GM18858 (cell line): ENCODE data around the gene RAD51B.
"Not testable (repeated sequence)": the region's sequence is repeated elsewhere in the genome, so short reads cannot be mapped to it uniquely, and the experiment has no call there.

Experiments used
- ATAC-seq: cut with Tn5 transposase; IDR thresholded peaks from one replicate; pipeline ENCODE4 v1.9.1; 2021; ENCODE audit not compliant: unreplicated experiment

RAD51B gene

DNA sequence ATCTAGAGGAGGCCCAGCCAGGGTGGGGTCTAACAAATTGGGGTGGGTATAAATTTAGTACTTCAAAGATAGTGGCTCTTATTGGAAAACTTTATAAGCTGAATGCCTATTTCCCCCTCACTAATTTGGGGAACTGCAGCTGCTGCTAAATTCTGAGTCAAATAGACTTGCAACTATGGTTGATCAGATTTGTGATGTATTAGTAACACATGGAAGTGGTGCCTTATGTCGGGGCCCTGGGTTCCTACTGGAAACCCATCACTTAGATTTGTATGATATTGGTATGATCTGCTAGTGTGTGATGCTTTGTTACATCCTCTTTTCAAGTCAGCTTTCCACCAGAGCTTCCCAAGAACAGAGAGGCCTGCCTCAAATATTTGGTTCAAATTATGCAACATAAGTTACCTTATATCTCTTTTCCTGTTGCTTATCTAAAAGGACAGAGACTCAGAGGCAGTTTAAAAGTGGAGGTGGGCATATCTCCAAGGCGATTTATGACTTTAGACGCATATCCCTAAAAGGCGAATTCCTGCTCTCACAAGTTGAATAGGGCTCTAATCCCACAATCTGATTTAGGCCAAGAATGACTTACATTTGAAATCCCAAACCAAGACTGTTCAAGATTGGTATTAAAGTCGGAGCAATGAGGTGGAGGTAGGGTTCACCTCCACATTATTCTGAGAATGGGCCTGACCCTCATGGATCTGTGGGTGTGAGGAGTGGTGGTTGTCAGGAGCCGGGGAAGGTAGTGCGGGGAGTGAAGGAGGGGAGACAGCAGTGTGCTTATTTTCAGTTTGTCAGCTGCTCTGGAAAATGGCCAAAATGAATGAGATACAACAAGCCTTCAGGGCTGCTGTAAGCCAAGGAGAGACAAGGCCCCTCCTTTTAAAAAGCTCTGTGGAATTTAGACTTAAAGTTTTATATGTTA is 425.8 kb downstream of the RAD51B start:
- no peak for ATAC-seq

DNA sequence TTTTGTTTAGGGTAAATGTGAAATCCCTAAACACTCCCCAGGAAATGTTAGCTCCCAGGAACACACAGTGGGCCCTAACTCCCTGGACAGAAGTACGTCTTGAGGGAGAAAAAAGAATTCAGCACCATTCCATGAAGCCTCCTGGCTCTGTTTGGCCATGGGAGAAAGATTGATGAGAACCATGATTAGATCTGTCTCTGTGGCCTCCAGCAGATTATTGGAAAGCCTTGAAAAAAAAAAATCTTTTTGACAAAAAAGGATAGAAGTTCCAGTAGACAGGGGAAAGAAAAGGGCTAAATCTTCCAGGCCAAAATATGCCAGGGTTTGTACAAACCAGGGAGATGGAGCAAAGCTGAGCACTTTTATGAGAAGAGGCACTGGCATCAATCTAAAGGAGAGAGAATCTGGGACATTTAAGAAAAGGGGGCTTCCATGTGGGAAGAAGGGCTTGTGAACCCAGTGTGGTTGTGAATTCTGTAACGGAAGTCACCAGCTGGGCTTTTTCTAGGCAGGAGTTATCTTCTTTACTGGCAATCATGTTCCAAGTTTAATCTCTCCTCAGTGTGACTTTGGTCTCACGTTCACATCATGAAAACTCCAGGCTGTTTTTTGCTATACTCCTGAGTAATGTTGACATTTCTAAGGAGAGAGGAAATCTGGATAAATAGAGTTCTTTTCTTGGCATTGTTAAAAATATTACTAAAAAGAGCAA is 426.7 kb downstream of the RAD51B start:
- ATAC-seq = no peak

DNA sequence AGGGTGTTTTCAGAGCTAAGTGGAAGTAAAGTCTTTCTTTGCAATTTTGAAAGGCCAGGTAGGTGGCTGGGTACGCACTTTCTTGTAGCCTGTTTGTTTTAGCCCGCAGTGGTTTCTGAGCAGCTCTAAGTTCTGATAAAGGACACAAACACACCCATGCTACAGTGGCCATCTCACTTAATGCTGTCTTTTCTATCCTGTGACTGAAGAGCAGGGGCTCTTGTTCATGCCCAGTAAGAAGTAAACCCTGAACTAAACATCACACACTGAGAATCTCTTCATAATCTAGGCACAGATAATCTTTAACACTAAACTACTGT is 427.2 kb downstream of the RAD51B start:
- ATAC-seq = no peak

DNA sequence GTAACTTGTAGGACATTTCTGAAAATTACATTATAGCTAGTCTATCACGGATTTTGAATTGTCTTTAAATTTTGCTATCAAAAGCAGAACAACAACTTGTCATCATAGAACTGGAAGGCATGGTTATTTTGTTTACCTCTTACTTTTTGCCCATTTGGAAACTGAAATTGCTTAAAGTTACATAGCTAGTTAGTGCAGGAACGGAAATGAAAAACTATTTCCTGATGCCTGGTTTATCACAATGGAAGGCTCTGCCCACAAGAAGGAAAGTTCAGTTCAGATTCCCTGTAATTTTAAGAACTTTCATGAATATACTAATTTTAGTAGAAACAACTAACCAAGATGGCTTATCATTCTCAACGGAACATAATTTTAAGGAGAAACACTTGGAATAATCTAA is 427.7 kb downstream of the RAD51B start:
- ATAC-seq = no peak

DNA sequence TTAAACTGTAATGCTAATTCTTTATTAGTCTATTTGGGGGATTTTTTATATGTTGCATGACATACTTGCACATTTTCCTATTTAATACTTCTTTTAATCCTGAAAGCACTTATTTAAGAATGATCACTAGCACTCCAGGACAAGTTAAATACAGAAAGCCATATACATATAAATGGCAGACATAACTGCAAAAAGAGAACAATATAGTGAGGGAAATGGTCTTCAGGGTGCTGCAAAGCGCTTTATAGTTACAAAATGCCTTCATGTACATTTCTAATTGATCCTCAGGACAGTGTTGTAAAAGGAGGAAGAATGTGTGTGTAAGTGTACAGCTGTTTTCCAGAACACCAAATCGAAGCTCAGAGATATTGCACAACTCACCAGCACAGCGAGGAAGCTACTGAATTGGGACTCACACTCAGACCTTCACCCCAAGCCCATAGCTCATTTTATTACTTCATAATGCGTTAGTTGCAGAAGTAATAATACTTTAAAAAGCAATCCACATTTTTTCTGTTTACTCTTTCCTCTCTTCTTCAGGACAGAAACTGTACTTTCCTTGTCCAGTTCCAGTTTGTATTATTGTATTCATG is 428.2 kb downstream of the RAD51B start:
- no peak for ATAC-seq

DNA sequence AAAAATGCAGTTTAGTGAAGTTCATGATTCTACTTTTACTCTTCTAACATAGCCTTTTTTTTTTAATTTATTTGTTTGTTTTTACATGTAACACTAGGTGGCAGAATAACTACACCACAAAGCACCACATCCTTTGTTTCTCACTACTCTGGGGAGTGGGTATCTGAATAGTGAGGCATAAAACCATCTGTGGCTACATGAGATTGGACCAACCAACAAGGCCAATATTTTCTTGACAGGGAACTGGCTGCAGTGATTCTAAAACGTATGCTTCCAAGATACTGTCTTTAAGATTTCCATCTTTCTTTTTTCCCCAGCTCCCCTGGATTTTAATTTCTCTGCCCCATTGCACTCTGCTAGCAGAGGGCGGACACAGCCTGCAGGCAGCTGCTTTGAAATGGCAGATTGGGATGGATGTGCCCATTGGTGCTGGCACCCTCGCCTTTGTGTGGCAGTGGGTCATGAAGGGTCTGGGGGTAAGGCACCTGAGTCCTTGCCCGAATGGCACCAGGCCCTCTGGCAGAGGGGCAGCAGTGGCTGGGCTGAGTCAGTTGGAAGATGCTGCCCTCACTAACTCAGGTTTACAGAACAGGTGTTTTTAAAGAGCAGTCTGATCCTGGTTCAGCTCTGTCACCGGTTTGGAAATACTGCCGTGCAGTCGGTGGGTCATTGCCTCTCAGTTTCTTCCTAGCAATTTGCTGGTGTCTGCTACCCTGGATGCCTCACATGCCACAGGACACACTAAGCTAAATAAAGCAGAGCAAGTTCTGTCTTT is 429.1 kb downstream of the RAD51B start:
- peak; percentile 43 for ATAC-seq

DNA sequence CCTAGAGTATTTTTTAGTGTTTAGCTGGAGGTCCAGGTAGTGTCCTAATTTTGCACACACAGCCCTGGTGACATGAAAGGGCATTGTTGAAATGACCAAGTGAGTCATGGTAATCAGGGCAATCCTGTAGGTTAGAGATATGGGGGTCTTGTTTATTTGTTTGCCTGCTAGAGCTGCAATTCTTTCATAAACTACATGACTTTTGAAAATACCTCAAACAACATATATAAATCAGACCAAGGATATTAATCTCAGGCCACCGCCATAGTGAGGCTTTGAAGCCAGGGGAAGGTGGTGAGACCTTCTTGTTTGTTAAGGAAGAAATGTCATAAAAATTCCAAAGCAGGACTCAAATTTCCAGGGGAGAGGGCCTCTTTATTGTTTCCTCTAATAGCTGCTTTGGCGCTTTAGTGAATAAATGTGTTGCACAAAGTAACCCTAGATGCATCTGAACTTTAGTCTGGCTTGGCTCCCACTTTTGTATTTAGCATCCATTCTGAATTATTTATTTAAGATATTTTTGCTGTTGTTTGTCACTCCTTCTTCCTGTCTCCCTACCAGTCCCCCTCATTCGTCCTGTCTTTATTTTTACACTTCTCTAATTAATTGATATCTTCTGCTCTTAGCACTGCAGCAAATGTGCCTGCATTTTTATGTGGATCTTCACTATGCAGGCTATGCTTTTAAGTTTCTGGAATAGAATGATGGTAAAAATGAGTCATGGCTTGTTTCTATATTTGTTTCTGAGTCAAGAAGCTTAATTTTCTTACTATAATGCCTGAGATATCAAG is 430.3 kb downstream of the RAD51B start:
- ATAC-seq = no peak

DNA sequence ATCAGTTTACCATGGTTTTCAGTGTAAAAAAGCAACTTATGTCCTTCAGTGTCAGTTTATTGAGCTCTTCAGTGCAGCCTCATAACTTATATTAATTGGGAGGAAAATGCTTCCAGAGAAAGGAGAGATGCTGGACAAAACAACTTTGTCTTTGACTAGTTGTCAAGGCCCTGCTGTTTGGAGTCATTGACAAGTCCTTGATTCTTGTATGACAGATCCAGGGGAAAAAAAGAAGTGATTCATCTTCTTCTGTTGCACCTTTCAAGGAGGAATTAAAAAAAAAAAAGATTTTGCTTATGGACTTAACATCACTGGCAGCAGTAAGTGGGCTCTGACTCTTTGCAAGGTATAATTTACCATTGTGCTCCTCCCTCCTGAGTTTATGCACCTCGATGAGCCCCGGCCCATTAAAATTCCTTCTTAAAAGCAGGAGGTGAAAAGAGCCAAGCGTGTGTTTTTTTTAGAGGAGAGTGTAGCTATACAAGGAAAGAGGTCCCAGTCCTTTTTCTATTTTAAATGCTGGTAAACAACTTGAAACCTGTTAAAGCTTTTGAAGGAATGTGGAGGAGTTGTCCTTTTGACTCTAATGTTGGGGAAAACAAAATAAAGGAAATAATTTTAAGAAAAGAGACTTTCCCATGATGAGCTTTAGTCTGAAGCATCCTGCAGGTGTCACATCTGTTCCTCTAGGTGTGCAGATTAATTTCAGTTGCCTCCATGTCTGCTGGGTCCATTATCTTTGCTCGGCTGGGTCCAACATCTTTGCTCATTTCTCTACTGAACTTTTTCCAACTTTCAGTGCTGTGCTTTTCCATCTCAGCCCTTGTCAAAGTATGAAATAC is 431.6 kb downstream of the RAD51B start:
- no peak for ATAC-seq

DNA sequence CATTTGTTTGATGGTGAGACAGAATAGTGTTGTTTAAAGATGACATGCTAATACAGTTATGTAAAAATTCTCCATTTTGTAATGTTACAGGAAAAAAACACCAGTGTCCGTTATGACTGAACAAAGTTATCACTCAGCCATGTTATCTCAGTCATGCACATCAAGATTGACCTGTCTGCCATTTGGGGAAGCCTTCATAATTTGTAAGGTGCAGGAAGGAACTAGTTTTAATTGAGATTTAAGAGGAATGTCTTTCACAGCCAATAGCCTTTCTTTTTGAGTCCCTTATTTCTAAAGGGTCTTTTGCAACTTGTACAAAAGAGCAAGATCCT is 432.2 kb downstream of the RAD51B start:
- no peak for ATAC-seq

DNA sequence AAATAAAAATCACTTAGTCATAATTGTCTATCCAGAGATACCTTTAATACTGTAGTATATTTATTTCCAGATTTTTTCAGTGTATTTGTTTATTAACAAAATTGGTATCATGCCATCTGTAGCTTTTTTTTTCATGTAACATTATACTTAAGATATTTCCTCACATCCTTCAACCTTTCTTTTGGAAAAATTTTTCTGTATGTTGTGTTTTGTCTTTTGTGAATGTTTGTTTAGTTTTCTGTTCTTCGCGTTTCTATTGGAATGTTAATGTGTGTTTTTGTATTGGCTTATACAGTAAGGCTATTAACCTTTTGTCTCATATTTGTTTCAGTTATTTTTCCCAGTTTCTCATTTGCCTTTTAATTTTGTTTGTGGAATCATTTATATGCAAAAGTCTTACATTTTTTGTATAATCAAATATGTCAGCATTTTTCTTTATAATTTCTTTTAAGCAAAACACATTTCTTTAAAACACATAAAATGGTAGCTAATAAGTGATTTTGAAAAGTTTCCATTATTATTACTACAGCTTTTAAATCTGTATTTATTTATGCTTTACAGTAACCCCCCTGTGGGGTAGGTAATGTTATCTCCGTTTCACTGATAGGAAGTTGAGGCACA is 433.7 kb downstream of the RAD51B start:
- no peak for ATAC-seq

DNA sequence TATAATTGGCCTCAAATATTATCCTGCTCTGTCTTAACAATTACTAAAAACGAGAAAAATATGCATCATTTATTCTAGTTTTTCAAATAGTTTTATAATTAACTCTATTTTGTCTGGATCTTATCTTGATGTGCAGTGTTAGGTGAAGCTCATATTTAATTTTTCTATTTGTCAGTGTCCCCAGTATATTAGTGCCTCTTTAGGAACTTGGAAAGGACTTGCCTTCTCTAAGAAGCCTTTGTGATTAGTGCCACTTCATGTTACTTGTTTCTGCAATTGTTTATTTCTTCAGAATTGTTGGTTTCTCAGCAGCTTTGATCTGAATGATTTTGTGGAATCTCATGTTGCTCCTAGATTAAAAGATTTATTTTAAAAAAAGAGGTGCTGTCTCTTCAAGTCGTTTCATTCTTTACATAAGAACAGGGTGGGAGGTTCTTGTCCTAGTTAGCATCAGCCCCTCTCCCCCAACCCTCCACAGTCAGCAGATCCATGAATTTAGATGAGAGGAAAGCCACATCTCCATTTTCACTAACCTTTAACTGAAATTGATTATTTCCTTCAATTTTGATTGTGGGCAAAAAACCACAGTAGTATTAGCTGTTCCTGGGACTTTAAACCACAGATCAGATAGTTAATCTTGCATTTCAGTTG is 434.4 kb downstream of the RAD51B start:
- ATAC-seq = no peak

DNA sequence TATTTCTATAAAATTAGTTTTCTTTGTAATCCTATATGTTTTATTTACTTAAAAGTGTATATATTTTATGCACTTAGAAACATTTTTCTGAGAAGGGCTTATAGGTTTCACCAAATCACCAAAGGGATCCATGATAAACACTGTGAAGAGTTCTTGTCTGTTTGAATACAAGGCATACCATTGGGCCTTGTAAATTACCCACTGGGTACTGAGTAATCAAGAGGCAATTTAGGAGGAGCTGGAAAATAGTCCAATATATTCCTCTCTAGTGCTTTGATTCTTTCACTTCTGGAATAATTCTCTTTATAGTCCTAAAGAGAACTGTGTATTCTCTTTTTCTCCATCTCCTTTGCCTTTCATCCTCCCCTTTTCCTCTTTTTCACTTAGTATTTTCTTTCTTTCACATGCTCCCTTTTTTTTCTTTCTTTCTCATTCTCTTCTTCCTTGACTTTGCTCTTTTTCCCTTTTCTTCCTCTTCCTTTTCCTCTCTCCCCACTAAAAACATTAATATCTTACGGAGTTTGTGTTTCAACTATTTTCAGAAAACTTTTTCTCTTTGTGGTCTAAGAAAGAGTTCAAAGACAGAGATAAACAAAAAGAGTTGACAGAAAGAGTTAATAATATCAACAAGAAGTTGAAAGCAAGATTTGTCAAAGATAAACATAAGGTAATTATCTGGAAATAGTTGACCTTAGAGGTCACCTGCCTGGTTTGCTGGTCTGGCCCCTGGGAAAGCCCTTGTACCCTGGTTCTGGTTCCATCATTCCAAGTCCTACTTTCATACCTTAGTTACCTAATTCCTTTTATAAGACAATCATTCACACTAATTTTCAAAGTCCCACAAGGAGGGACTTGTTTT is 435.3 kb downstream of the RAD51B start:
- no peak for ATAC-seq

DNA sequence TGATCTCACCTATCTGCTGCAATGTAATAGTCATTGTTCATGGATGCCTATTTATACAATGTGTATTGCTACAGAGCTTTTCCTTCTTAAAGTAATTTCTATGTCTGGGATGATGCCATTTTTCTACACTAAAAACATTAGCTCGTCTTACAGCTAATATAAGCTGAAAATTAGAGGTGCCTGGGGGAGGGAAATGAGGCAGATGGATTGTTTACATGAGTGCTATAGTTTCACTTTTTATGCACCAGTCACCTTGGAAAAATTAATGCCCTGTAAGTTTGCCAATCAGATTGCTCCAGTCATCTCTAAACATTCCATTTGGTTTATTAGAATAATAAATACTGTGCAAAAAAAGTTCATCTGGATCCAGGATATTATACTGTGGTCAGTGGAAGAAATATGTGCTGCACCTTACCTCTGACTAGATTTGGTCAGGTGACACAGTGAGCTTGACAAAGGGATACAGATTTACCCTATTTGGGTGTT is 436.2 kb downstream of the RAD51B start:
- no peak for ATAC-seq

DNA sequence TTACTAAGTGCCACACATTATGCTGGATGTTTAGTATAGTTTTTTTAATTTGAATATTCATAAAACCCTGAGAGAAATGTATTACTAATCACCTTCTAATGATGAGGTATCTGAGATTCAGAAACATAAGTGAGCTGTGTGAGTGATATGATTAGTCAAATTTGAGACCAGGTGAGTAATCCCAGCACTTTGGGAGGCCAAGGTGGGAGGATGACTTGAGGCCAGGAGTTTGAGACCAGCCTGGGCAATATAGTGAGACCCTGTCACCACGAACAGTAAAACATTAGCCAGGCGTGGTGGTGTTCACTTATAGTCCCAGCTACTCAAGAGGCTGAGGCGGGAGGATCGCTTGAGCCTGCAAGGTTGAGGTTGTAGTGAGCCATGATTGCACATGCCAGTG is 438.4 kb downstream of the RAD51B start:
- no peak for ATAC-seq

DNA sequence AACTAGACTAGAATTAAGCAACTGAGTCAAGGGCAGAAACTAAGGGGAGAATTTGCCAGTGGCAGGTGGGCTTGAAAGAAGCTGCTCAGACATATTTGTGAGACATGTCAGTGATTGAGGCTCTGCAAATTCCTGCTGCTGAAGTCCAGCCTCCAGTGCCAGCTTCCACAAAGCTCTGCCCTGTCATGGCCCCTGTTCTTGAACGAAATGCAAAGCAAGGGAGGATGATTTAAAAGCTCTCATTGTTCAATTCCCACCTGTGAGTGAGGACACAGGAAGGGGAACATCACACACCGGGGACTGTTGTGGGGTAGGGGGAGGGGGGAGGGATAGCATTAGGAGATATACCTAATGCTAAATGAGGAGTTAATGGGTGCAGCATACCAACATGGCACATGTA is 439.4 kb downstream of the RAD51B start:
- ATAC-seq = not testable (repeated sequence)

DNA sequence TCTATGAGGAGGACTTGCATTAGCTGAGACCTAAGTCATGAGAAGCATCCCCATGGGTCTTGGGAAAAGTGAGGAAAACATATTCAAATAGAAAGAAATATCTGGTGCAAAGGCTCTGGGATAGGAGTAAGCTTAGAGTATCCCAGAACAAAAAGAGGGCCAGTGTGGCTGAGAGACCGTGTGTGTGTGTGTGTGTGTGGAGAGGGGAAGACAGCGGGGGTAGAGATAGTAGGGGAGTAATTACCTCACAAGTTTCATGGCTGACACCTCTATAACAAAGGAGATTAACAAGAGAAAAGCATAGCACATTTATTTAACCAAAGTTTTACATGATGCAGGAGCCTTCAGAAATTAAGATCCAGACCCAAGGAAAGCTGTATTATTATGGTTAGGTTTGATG is 440.5 kb downstream of the RAD51B start:
- ATAC-seq = no peak

DNA sequence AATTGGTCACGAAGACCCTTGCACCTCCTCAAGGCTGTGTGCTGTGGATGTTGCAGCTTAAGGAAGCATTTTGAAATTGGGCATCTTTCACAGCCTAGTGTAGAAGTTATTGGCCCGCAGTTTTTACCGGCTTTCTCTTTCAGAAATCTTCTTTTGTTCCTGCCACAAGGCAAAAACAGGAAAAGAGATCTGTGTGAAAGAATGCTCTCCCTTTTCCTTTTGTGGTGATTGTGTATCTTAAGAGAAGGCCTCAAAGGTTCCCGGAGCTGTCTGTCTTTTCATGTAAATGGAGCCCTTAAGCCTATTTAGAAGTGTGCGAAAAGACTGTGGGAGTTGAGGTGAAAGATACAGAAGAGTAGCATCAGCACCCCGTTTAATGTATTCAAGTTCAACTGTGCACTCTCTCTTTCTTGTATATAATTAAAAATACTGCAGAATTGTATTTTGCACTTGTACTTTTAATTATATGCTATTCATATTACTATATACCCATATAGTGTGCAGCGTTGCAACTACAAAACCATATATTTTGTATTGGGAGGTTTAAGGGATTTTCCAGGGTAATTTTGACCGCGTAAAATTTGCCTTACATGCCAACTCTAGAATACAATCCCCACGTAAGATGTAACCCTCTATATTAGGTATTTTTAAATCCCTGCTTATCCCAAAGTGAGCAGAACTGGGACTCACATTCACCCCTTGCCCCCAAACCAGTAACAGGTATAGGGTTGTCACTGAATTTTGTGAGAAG is 441.7 kb downstream of the RAD51B start:
- ATAC-seq = no peak
